Measurements from ENCODE around the gene TAC4. TPM values are rescaled to one million over a fixed set of nuclear protein-coding genes. Genes with fewer than 3 reads are reported as not detected.
"Not testable (repeated sequence)": the region's sequence is repeated elsewhere in the genome, so short reads cannot be mapped to it uniquely, and the experiment has no call there.

TAC4 gene
- total RNA-seq, 2 donors from 2014 or later, result not detected

- peak; percentile 31 to 41 for ATAC-seq
- DNase-seq, result no peak
- intact Hi-C loops (cut with DNase I), result loop anchor here (5.0 to 10.0 kb wide), 3 partner anchors 74 to 286 kb away; partner anchors contain the start of gene SLC35B1 (in 2 of the 2)
Observed at GRCh38 chr17:49850772-49851386, 3.0 kb upstream of the TAC4 start.

- ATAC-seq, result no peak
- no peak for DNase-seq
- intact Hi-C loops (cut with DNase I), result loop anchor here (5.0 to 10.0 kb wide), 3 partner anchors 73 to 285 kb away; partner anchors contain the start of gene SLC35B1 (in 2 of the 2)
Observed at GRCh38 chr17:49850218-49850610, 2.3 kb upstream of the TAC4 start.

- intact Hi-C loops (cut with DNase I), result loop anchor here in 1 of 2 donors (5.0 kb wide), 1 partner anchor 276 kb away; no protein-coding TSS in a partner anchor
- no peak for DNase-seq
- no peak for ATAC-seq
Observed at GRCh38 chr17:49848739-49849138, 870 bp upstream of the TAC4 start.

- no peak for DNase-seq
- intact Hi-C loops (cut with DNase I), result loop anchor here in 1 of 2 donors (5.0 kb wide), 1 partner anchor 275 kb away; no protein-coding TSS in a partner anchor
- ATAC-seq, result no peak
Observed at GRCh38 chr17:49846938-49847712, 744 bp downstream of the TAC4 start.

- DNase-seq (peak; percentile 72), ATAC-seq (peak; percentile 75 to 91)
- intact Hi-C loops (cut with DNase I), result loop anchor here in 1 of 2 donors (5.0 kb wide), 1 partner anchor 273 kb away; no protein-coding TSS in a partner anchor
Observed at GRCh38 chr17:49845321-49845720, 2.5 kb downstream of the TAC4 start.

GRCh38 chr17:49843774-49844350, 4.0 kb downstream of the TAC4 start:
- intact Hi-C loops (cut with DNase I), result no loop called here
- DNase-seq, result no peak

GRCh38 chr17:49842846-49843245, 5.0 kb downstream of the TAC4 start:
- intact Hi-C loops (cut with DNase I), result no loop called here

More at GRCh38 chr17:49843774-49844350, 4.0 kb downstream of the TAC4 start:
- ATAC-seq, result no peak

GRCh38 chr17:49842371-49842770, 5.5 kb downstream of the TAC4 start:
- intact Hi-C loops (cut with DNase I), result no loop called here
- ATAC-seq (no peak), DNase-seq (no peak)

More at GRCh38 chr17:49842846-49843245, 5.0 kb downstream of the TAC4 start:
- no peak for DNase-seq
- no peak for ATAC-seq

- ATAC-seq, result no peak
- no peak for DNase-seq
- intact Hi-C loops (cut with DNase I), result no loop called here
Observed at GRCh38 chr17:49841548-49841947, 6.3 kb downstream of the TAC4 start.

- intact Hi-C loops (cut with DNase I), result no loop called here
- ATAC-seq (no peak), DNase-seq (no peak)
Observed at GRCh38 chr17:49839455-49839854, 8.4 kb downstream of the TAC4 start.

GRCh38 chr17:49836111-49837030, 11.5 kb downstream of the TAC4 start:
- intact Hi-C loops (cut with DNase I), result no loop called here
- ATAC-seq (peak; percentile 42 to 53), DNase-seq (no peak)

- DNase-seq, result no peak
- peak in 1 of 2 donors; percentile 21 for ATAC-seq
- intact Hi-C loops (cut with DNase I), result no loop called here
Observed at GRCh38 chr17:49835472-49835871, 12.4 kb downstream of the TAC4 start.

- intact Hi-C loops (cut with DNase I), result no loop called here
Observed at GRCh38 chr17:49834118-49834743, 13.6 kb downstream of the TAC4 start.

GRCh38 chr17:49832840-49833599, 14.8 kb downstream of the TAC4 start:
- DNase-seq, result no peak
- intact Hi-C loops (cut with DNase I), result no loop called here
- no peak for ATAC-seq

More at GRCh38 chr17:49834118-49834743, 13.6 kb downstream of the TAC4 start:
- no peak for ATAC-seq
- no peak for DNase-seq

- intact Hi-C loops (cut with DNase I), result no loop called here
- ATAC-seq (peak in 1 of 2 donors; percentile 16), DNase-seq (no peak)
Observed at GRCh38 chr17:49830605-49831004, 17.3 kb downstream of the TAC4 start.

- no peak for ATAC-seq
- intact Hi-C loops (cut with DNase I), result no loop called here
Observed at GRCh38 chr17:49829026-49829425, 18.8 kb downstream of the TAC4 start.

GRCh38 chr17:49828325-49828724, 19.5 kb downstream of the TAC4 start:
- ATAC-seq (peak; percentile 86), DNase-seq (peak; percentile 51)
- intact Hi-C loops (cut with DNase I), result not testable (repeated sequence)

More at GRCh38 chr17:49829026-49829425, 18.8 kb downstream of the TAC4 start:
- no peak for DNase-seq

GRCh38 chr17:49825645-49826044, 22.2 kb downstream of the TAC4 start:
- no peak for DNase-seq
- intact Hi-C loops (cut with DNase I), result no loop called here
- ATAC-seq, result no peak
